Measurements from ENCODE around the gene NPFFR1.
"Not testable (repeated sequence)": the region's sequence is repeated elsewhere in the genome, so short reads cannot be mapped to it uniquely, and the experiment has no call there.

NPFFR1 gene

GRCh38 chr10:70284542-70285475 is 1.0 kb upstream of the NPFFR1 start:
- no peak for DNase-seq

GRCh38 chr10:70283071-70283444 is 746 bp downstream of the NPFFR1 start:
- peak; percentile 16 for DNase-seq

- peak; percentile 27 for DNase-seq
Measured at GRCh38 chr10:70281609-70282008, 2.2 kb downstream of the NPFFR1 start.

GRCh38 chr10:70280099-70280498 is 3.7 kb downstream of the NPFFR1 start:
- no peak for DNase-seq

- DNase-seq, result peak; percentile 37
Measured at GRCh38 chr10:70277396-70278030, 6.3 kb downstream of the NPFFR1 start.

- no peak for DNase-seq
Measured at GRCh38 chr10:70274643-70275042, 9.2 kb downstream of the NPFFR1 start.

GRCh38 chr10:70272925-70273316 is 10.9 kb downstream of the NPFFR1 start:
- peak; percentile 12 for DNase-seq

- peak; percentile 16 for DNase-seq
Measured at GRCh38 chr10:70271996-70272924, 11.5 kb downstream of the NPFFR1 start.

GRCh38 chr10:70270952-70271351 is 12.9 kb downstream of the NPFFR1 start:
- no peak for DNase-seq

- no peak for DNase-seq
Measured at GRCh38 chr10:70269741-70270140, 14.1 kb downstream of the NPFFR1 start.

GRCh38 chr10:70268376-70268775 is 15.4 kb downstream of the NPFFR1 start:
- DNase-seq, result no peak

- DNase-seq, result no peak
Measured at GRCh38 chr10:70267161-70267933, 16.5 kb downstream of the NPFFR1 start.

- DNase-seq, result no peak
Measured at GRCh38 chr10:70266701-70267100, 17.1 kb downstream of the NPFFR1 start.

GRCh38 chr10:70266056-70266455 is 17.7 kb downstream of the NPFFR1 start:
- DNase-seq, result no peak

- DNase-seq, result peak; percentile 64
Measured at GRCh38 chr10:70265032-70265689, 18.6 kb downstream of the NPFFR1 start.

GRCh38 chr10:70260734-70261133 is 23.1 kb downstream of the NPFFR1 start:
- no peak for DNase-seq

GRCh38 chr10:70260259-70260658 is 23.5 kb downstream of the NPFFR1 start:
- no peak for DNase-seq

GRCh38 chr10:70258216-70258615 is 25.6 kb downstream of the NPFFR1 start:
- DNase-seq, result no peak

- DNase-seq, result not testable (repeated sequence)
Measured at GRCh38 chr10:70257816-70258215, 26.0 kb downstream of the NPFFR1 start.

- no peak for DNase-seq
Measured at GRCh38 chr10:70256463-70256862, 27.3 kb downstream of the NPFFR1 start.
